ENCODE results near the gene ISG15. TPM values are rescaled to one million over a fixed set of nuclear protein-coding genes. Genes with fewer than 3 reads are reported as not detected.

Gene ISG15
- total and polyA plus RNA-seq, 4 donors, result 12.7 to 234 (median 131) TPM

GRCh38 chr1:973459-974292 lies 39.6 kb upstream of the ISG15 start:
- Histone ChIP-seq H3K36me3 (ENCODE audit: control insufficient read depth in 4 of 4, insufficient read depth in 4 of 4, low read length in 4 of 4) (no peaks in the 10 kb centered on the region), H3K4me3 (no peak overlapping the region), H3K9ac (ENCODE audit: insufficient read depth in 1 of 2, low read length in 2 of 2) (no peak overlapping the region), H3K4me1 (ENCODE audit: control insufficient read depth in 5 of 5, insufficient read depth in 5 of 5, low read length in 5 of 5) (peaks cover 0 to 6% (median 0%) of the 10 kb centered on the region in 5 donors), H3K27me3 (ENCODE audit: control insufficient read depth in 3 of 3, insufficient read depth in 3 of 3, low read length in 2 of 3) (peaks cover 0 to 42% (median 16%) of the 10 kb centered on the region in 3 donors), H3K27ac (ENCODE audit: low read depth in 1 of 2, low read length in 1 of 2) (no peak overlapping the region), H3K9me3 (ENCODE audit: control insufficient read depth in 4 of 4, insufficient read depth in 3 of 4, low read length in 3 of 4) (no peaks in the 10 kb centered on the region)
- WGBS, 2 donors, result 77 to 88% methylated on average over 24 to 28 of the region's 28 CpGs
- ATAC-seq (ENCODE audit: insufficient read depth, low FRiP score) (no peak), DNase-seq (no peak)
- TF ChIP-seq, protein P1, sequence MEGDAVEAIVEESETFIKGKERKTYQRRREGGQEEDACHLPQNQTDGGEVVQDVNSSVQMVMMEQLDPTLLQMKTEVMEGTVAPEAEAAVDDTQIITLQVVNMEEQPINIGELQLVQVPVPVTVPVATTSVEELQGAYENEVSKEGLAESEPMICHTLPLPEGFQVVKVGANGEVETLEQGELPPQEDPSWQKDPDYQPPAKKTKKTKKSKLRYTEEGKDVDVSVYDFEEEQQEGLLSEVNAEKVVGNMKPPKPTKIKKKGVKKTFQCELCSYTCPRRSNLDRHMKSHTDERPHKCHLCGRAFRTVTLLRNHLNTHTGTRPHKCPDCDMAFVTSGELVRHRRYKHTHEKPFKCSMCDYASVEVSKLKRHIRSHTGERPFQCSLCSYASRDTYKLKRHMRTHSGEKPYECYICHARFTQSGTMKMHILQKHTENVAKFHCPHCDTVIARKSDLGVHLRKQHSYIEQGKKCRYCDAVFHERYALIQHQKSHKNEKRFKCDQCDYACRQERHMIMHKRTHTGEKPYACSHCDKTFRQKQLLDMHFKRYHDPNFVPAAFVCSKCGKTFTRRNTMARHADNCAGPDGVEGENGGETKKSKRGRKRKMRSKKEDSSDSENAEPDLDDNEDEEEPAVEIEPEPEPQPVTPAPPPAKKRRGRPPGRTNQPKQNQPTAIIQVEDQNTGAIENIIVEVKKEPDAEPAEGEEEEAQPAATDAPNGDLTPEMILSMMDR (IDR thresholded peaks at IDR 0.05; ENCODE audit: control extremely low read depth, extremely low read depth), result no peak

DNA sequence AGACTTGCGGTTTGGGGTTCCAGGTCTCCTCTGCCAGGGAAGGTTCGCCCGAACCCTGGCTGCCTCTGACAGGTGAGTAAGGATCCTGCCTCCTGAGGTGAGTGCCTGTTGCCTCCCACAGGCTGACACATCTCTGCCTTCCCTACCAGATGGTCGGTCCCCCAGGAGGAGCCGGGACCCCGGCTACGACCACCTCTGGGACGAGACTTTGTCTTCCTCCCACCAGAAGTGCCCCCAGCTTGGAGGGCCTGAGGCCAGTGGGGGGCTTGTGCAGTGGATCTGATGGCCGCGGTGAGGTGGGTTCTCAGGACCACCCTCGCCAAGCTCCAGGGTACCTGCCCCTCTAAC lies 39.0 kb upstream of the ISG15 start:
- TF ChIP-seq, protein P1 (IDR thresholded peaks at IDR 0.05; ENCODE audit: control extremely low read depth, extremely low read depth), result no peak
- DNase-seq (no peak), ATAC-seq (ENCODE audit: insufficient read depth, low FRiP score) (no peak)
- Histone ChIP-seq H3K4me3 (no peak overlapping the region), H3K9me3 (ENCODE audit: control insufficient read depth in 4 of 4, insufficient read depth in 3 of 4, low read length in 3 of 4) (no peaks in the 10 kb centered on the region), H3K27ac (ENCODE audit: low read depth in 1 of 2, low read length in 1 of 2) (no peak overlapping the region), H3K36me3 (ENCODE audit: control insufficient read depth in 4 of 4, insufficient read depth in 4 of 4, low read length in 4 of 4) (no peaks in the 10 kb centered on the region), H3K9ac (ENCODE audit: insufficient read depth in 1 of 2, low read length in 2 of 2) (no peak overlapping the region), H3K27me3 (ENCODE audit: control insufficient read depth in 3 of 3, insufficient read depth in 3 of 3, low read length in 2 of 3) (peaks cover 0 to 36% (median 11%) of the 10 kb centered on the region in 3 donors), H3K4me1 (ENCODE audit: control insufficient read depth in 5 of 5, insufficient read depth in 5 of 5, low read length in 5 of 5) (peaks cover 0 to 6% (median 0%) of the 10 kb centered on the region in 5 donors)
- 85 to 88% methylated on average over 10 to 11 of the region's 11 CpGs for WGBS, 2 donors

GRCh38 chr1:974687-975328 lies 38.5 kb upstream of the ISG15 start:
- H3K27ac ChIP-seq (ENCODE audit: low read depth in 1 of 2, low read length in 1 of 2), result no peak overlapping the region
- peaks cover 0 to 6% (median 0%) of the 10 kb centered on the region in 5 donors for H3K4me1 ChIP-seq (ENCODE audit: control insufficient read depth in 5 of 5, insufficient read depth in 5 of 5, low read length in 5 of 5)
- no peak overlapping the region for H3K9ac ChIP-seq (ENCODE audit: insufficient read depth in 1 of 2, low read length in 2 of 2)
- H3K4me3 ChIP-seq, result no peak overlapping the region
- peaks cover 0 to 31% (median 6%) of the 10 kb centered on the region in 3 donors for H3K27me3 ChIP-seq (ENCODE audit: control insufficient read depth in 3 of 3, insufficient read depth in 3 of 3, low read length in 2 of 3)
- no peaks in the 10 kb centered on the region for H3K36me3 ChIP-seq (ENCODE audit: control insufficient read depth in 4 of 4, insufficient read depth in 4 of 4, low read length in 4 of 4)
- ATAC-seq (ENCODE audit: insufficient read depth, low FRiP score) (no peak), DNase-seq (no peak)
- no peaks in the 10 kb centered on the region for H3K9me3 ChIP-seq (ENCODE audit: control insufficient read depth in 4 of 4, insufficient read depth in 3 of 4, low read length in 3 of 4)
- TF ChIP-seq, protein P1 (IDR thresholded peaks at IDR 0.05; ENCODE audit: control extremely low read depth, extremely low read depth), result no peak
- 72 to 81% methylated on average over 17 of the region's 17 CpGs for WGBS, 2 donors
